Astrocyte of the spinal cord (primary cell): ENCODE measurements around the gene CBLIF.
A peak's percentile ranks its signal among the peaks of the same experiment; 100 is the strongest.
"Not testable (repeated sequence)": the region's sequence is repeated elsewhere in the genome, so short reads cannot be mapped to it uniquely, and the experiment has no call there.

Source experiments
- DNase-seq: peaks from one replicate; pipeline ENCODE4 v3.0.0; 2011; ENCODE audit warnings: low read depth, low spot score
- H3K4me3 ChIP-seq: 2 replicates; pipeline ENCODE4 v1.5.1; 2011; ENCODE audit warnings: low read depth, mild to moderate bottlenecking, low read length, moderate library complexity
- CTCF ChIP-seq: IDR thresholded peaks from 2 replicates; pipeline ENCODE4 v1.5.1; 2012; ENCODE audit warnings: low read depth, mild to moderate bottlenecking, low read length, inconsistent platforms
- in situ Hi-C: cut with HindIII; loops from 2 replicates; pipeline ENCODE4 v1.10.0; 2017; ENCODE audit warnings: low sequenced_read_pairs

CBLIF gene

GRCh38 chr11:59866397-59866796, 21.1 kb upstream of the CBLIF start, which contains the start of gene TCN1:
Gene TCN1, minus strand, starts transcription at chr11:59866487. Its CDS starts 17 bp downstream, at chr11:59866470.
- TF ChIP-seq CTCF: no peak
- H3K4me3 ChIP-seq: no peak within 1 kb of the TSS
- in situ Hi-C loops: no loop called here
- no peak for DNase-seq

- TF ChIP-seq CTCF: no peak
- peak; percentile 39 for DNase-seq
- no peak overlapping the region for H3K4me3 ChIP-seq
- in situ Hi-C loops: no loop called here
These were observed 19.7 kb upstream of the CBLIF start for GRCh38 chr11:59865031-59865430.

GRCh38 chr11:59862252-59862651, 17.0 kb upstream of the CBLIF start:
- DNase-seq: no peak
- TF ChIP-seq CTCF: no peak
- H3K4me3 ChIP-seq: no peak overlapping the region
- in situ Hi-C loops: no loop called here

GRCh38 chr11:59859673-59860072, 14.4 kb upstream of the CBLIF start:
- no peak for DNase-seq
- in situ Hi-C loops: no loop called here
- no peak overlapping the region for H3K4me3 ChIP-seq
- TF ChIP-seq CTCF: no peak

GRCh38 chr11:59857439-59858434, 12.4 kb upstream of the CBLIF start:
- in situ Hi-C loops: no loop called here
- DNase-seq: no peak
- TF ChIP-seq CTCF: no peak
- no peak overlapping the region for H3K4me3 ChIP-seq

- no peak for TF ChIP-seq CTCF
- no peak for DNase-seq
- no peak overlapping the region for H3K4me3 ChIP-seq
- in situ Hi-C loops: no loop called here
These were observed 9.6 kb upstream of the CBLIF start for GRCh38 chr11:59854871-59855270.

GRCh38 chr11:59851416-59851815, 6.1 kb upstream of the CBLIF start:
- in situ Hi-C loops, H3K4me3 ChIP-seq: not testable (repeated sequence)

GRCh38 chr11:59849551-59849950, 4.3 kb upstream of the CBLIF start:
- in situ Hi-C loops, DNase-seq: not testable (repeated sequence)

More at GRCh38 chr11:59851416-59851815, 6.1 kb upstream of the CBLIF start:
- not testable (repeated sequence) for DNase-seq

More at GRCh38 chr11:59849551-59849950, 4.3 kb upstream of the CBLIF start:
- H3K4me3 ChIP-seq: not testable (repeated sequence)
